Measurements from ENCODE around the gene SH3BGRL2.
"Not testable (repeated sequence)": the region's sequence is repeated elsewhere in the genome, so short reads cannot be mapped to it uniquely, and the experiment has no call there.

SH3BGRL2 gene

DNA sequence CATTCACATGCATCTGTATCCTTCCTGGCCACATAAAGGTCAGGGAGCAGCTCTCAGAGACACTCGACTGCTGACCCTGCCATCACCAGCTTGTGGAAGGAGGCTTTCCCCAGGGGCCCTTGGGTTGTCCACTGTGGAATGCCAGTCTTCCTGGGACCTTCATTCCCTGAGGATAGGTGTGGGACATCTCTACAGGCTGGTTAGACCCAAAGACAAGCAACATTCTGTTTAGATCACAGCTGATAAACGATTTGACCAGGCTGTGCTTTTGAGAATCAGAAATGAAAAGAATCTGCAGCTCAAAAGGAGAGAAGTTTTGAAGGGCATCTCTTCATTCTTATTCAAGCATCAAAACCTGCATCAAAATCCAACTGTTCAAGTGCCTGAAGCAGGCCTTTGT is 18.2 kb upstream of the SH3BGRL2 start:
- TF ChIP-seq, protein P1, sequence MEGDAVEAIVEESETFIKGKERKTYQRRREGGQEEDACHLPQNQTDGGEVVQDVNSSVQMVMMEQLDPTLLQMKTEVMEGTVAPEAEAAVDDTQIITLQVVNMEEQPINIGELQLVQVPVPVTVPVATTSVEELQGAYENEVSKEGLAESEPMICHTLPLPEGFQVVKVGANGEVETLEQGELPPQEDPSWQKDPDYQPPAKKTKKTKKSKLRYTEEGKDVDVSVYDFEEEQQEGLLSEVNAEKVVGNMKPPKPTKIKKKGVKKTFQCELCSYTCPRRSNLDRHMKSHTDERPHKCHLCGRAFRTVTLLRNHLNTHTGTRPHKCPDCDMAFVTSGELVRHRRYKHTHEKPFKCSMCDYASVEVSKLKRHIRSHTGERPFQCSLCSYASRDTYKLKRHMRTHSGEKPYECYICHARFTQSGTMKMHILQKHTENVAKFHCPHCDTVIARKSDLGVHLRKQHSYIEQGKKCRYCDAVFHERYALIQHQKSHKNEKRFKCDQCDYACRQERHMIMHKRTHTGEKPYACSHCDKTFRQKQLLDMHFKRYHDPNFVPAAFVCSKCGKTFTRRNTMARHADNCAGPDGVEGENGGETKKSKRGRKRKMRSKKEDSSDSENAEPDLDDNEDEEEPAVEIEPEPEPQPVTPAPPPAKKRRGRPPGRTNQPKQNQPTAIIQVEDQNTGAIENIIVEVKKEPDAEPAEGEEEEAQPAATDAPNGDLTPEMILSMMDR (conservative IDR thresholded peaks at IDR 0.05; ENCODE audit: low read depth): no peak
- ChIA-PET CTCF (interaction anchor here (1.1 kb wide), 1 partner anchor 22 kb away, joined by 3 read pairs; no protein-coding TSS in a partner anchor), POLR2A (ENCODE audit: low non-redundant PET) (no interaction called here)
- no peak overlapping the region for H3K27ac ChIP-seq
- DNase-seq (ENCODE audit: low spot score): no peak

DNA sequence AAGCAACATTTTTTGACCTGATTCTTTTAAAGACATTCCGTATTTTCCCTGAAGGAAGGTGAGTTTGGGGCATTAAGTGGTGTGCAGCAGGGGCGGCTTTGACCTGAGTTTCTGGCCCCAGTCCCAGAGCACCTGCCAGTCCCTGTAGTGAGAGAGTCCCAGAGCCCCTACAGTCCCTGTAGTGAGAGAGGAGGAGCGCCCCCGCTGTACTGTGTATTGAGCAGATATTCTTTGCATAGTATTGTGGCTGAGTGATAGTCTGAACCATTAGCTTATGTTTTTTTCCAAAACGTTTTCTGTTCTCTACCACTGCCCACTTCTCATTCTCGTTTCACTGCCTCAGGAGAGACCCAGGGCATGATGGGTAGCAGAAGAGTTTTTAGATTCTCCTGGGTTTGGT is 17.2 kb upstream of the SH3BGRL2 start:
- no peak for DNase-seq (ENCODE audit: low spot score)
- ChIA-PET POLR2A (ENCODE audit: low non-redundant PET) (no interaction called here), CTCF (no interaction called here)
- no peak overlapping the region for H3K27ac ChIP-seq
- TF ChIP-seq, protein P1 (conservative IDR thresholded peaks at IDR 0.05; ENCODE audit: low read depth): no peak

DNA sequence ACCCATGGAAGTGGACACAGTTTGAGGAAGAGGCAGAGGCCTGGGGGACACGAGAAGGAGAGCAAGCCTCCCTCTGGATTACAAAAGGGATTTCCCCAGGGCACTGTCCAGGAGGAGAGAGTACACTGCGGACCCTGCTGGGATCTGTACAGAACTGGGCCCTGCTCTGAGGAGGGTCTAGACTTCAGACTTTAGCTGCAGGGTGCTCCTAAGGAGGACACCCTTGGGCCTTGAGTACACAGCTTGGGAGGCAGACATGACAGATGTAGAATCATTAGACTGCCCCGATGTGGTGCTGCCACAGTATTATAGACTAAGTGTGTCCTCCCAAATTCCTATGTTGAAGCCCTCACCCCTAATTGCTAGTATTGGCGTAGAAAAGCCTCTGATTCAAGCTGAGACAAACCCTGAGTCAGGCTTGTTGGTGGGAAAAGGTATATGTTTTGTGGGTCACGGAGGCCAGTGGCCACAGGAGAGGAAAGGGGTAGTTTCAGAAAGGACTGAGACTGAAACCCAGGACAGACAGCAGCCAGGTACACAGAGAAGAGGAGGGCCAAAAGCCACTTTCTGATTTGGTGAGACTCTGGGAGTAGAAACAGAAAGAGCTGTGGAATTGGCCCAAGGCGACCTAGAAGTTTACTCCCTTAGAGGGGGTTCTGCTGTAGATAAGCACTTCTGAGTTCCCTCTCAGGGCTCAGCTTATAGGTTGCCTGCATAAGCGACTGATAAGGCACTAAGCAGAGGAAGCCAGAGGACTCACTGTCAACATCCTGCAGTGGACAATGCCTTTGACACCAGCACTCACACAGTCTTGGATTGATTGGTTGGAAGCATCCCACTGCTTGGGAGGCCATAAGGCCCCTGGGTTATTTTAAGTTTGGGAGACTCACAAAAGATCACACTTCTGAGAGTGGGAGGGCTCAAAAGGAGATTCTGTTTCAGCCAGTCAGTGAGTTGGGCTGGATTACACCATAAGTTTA is 16.5 kb upstream of the SH3BGRL2 start:
- DNase-seq (ENCODE audit: low spot score): no peak
- ChIA-PET CTCF (interaction anchor here (0.6 kb wide), 1 partner anchor 21 kb away, joined by 3 read pairs; no protein-coding TSS in a partner anchor), POLR2A (ENCODE audit: low non-redundant PET) (no interaction called here)
- no peak overlapping the region for H3K27ac ChIP-seq
- TF ChIP-seq, protein P1 (conservative IDR thresholded peaks at IDR 0.05; ENCODE audit: low read depth): no peak

DNA sequence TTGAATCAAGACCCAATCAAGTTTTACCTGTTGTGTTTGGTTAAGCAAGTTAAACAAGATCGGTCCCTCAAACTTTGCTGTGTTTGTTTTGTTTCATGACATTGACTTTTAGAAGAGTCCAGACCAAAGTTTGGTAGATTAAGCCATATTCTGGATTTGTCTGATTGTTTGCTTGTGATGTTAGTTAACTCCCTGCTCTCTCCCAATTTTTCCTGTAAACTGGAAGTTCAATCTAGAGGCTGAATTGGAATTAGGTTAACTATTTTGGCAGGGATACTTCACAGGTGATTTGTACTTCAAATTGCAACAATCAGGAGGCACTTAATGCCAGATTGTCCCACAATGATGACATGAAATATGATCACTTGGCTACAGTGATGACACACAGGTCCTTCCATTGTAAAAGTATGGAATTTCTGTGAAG is 13.6 kb upstream of the SH3BGRL2 start:
- ChIA-PET POLR2A (ENCODE audit: low non-redundant PET) (no interaction called here), CTCF (no interaction called here)
- DNase-seq (ENCODE audit: low spot score): no peak
- H3K27ac ChIP-seq: no peak overlapping the region
- TF ChIP-seq, protein P1 (conservative IDR thresholded peaks at IDR 0.05; ENCODE audit: low read depth): no peak

DNA sequence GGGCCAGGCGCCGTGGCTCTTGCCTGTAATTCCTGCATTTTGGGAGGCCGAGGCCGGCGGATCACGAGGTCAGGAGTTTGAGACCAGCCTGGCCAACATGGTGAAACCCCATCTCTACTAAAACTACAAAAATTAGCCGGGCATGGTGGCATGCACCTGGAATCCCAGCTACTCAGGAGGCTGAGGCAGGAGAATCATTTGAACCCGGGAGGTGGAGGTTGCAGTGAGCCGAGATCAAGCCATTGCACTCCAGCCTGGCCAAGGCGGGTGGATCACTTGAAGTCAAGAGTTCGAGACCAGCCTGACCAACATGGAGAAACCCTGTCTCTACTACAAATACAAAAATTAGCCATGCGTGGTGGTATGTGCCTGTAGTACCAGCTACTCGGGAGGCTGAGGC is 12.7 kb upstream of the SH3BGRL2 start:
- POLR2A ChIA-PET (ENCODE audit: low non-redundant PET); CTCF ChIA-PET: not testable (repeated sequence)

DNA sequence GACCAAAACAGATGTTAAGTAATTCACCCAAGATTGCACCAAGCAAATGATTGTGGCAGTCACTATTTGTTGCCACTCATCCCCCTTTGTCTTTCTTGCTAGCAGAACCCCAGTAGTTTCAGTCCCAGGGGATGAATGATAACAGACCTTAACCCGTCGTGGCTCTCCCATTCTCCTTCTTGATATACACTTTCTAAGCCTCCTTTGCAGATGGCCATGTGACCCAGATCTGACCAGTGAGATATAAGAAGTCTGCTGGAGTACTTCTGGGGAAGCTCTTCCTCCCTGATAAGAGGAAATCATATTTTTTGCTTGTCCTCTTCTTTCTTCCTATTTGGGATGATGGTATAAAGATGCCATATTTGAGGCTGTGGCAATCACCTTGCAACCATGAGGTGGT is 9.6 kb upstream of the SH3BGRL2 start:
- DNase-seq (ENCODE audit: low spot score): no peak
- ChIA-PET POLR2A (ENCODE audit: low non-redundant PET) (no interaction called here), CTCF (interaction anchor here (0.5 kb wide), 1 partner anchor 36 kb away, joined by 4 read pairs; no protein-coding TSS in a partner anchor)
- TF ChIP-seq, protein P1 (conservative IDR thresholded peaks at IDR 0.05; ENCODE audit: low read depth): no peak
- H3K27ac ChIP-seq: no peak overlapping the region

More for the DNA sequence above, 12.7 kb upstream of the SH3BGRL2 start:
- not testable (repeated sequence) for H3K27ac ChIP-seq; DNase-seq (ENCODE audit: low spot score)

DNA sequence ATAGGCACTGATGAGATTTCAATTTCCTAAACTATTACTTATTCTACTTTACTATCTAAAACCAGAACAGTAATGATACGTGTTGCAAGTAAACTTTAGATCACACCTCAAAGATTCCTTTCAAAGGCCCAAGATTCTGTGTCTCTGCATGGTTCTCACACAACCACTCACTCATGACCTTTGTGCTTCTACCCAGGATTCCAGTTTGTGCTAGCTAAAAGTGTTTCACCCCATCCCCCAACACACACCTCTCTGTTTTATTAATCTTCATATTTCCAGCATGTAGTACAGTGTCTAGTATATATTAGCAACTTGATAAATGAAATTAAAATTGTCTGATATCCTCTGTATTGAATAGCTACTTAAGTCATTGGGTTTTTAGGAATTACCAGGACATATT is 8.8 kb upstream of the SH3BGRL2 start:
- no peak for DNase-seq (ENCODE audit: low spot score)
- POLR2A ChIA-PET (ENCODE audit: low non-redundant PET): no interaction called here
- CTCF ChIA-PET: no interaction called here
- TF ChIP-seq, protein P1 (conservative IDR thresholded peaks at IDR 0.05; ENCODE audit: low read depth): no peak
- no peak overlapping the region for H3K27ac ChIP-seq
